Jurkat, Clone E6-1 (cell line): ENCODE measurements around the gene TACR1.

Source experiments
- DNase-seq: peaks from one replicate; pipeline ENCODE4 v3.0.0-alpha.2; 2011; ENCODE audit warnings: low read depth, low spot score
- H3K4me3 ChIP-seq: 2 replicates; pipeline ENCODE4 v1.5.1; 2011; ENCODE audit warnings: mild to moderate bottlenecking, low read length, control low read depth, moderate library complexity

Gene TACR1

DNA sequence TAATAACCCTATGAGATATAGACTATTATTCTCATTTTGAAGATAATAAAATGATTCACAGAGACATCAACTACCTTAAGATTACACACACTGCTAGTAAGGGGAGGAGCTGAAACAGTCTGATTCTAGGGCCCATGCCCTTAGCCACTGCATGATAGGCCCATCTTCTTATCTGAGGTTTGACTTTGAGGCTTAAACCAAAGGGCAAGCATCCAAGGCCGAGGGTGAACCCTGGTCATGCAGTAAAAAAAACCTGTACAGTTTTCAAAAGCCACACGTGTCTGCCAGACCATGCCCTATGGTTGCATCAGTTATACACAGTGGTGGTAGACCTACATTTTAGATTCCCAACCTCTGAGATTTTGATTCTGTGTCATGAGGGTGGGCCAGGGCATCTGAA, 196.0 kb downstream of the TACR1 start:
- no peak for DNase-seq
- no peak overlapping the region for H3K4me3 ChIP-seq

DNA sequence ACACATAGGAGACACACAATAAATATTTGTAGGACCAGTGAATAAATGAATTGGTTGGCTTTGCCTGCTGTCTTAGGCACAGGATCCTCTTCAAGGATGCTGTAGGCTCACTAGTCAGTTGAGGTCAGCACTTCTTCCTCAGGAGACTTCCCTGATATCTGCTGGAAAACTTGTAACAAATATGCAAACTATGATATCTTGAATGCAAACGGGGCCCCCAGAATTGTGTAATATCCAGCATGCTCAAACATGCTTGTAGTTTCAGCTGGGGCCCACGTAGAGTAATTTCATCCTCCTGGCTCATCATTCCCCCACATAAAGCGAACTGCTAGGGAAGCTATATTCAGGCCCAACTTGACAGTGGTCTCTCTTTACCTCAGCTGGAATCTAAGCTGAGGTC, 197.3 kb downstream of the TACR1 start:
- no peak overlapping the region for H3K4me3 ChIP-seq
- no peak for DNase-seq

DNA sequence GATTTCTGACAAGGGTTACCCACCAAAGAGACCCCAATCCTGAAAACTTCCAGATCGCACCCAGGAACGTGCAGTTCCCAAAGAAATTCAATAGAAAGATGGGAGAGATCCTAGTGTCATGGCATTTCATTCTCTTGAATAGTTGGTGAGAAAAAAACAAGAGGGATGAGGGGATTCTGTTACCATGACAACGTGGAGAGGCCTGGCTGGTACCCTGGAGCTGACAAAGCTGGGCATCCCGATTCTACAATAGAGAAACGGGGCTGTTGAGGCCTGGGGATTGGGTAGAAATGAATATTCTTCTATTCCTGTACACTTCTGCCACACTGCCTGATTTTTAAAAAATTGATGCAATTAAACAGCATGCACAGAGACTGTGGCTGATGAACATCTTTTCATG, 199.9 kb downstream of the TACR1 start:
- no peak for DNase-seq

More for the DNA sequence above, 199.9 kb downstream of the TACR1 start:
- H3K4me3 ChIP-seq, result no peak overlapping the region
